Erythroblast (primary cell): Measurements from ENCODE around the gene AIM2.

Experiments used
- GATA1 ChIP-seq: IDR thresholded peaks from 2 replicates; pipeline ENCODE4 v1.6.1; 2011; ENCODE audit warnings: low read depth, mild to moderate bottlenecking, control low read depth, low read length, moderate library complexity
- POLR2A ChIP-seq: IDR thresholded peaks from 2 replicates; pipeline ENCODE4 v1.6.1; 2011; ENCODE audit warnings: mild to moderate bottlenecking, low read length

DNA sequence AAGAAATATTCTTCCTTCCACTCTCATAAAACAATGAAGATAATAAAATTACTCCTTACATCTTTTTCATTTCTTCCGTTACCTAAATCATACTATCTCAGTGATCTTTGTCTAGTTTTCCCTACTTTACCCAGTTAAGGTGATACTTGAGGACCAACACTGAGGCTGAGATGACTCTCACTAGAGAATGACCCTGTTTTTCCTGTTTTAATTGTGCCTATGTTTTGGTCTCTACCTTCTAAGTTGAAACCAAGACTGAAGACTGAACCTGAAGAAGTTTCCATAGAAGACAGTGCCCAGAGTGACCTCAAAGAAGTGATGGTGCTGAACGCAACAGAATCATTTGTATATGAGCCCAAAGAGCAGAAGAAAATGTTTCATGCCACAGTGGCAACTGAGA lies 25.1 kb downstream of the AIM2 start:
- TF ChIP-seq POLR2A (no peak), GATA1 (no peak)
